HT-29 (cell line): ENCODE measurements around the gene RTEL1. TPM values are rescaled to one million over a fixed set of nuclear protein-coding genes. Genes with fewer than 3 reads are reported as not detected.
A peak's percentile ranks its signal among the peaks of the same experiment; 100 is the strongest.
"Not testable (repeated sequence)": the region's sequence is repeated elsewhere in the genome, so short reads cannot be mapped to it uniquely, and the experiment has no call there.

Source experiments
- DNase-seq: peaks from one replicate; pipeline ENCODE4 v3.0.0-alpha.2; 2015; ENCODE audit warnings: low spot score
- total RNA-seq: library from RNA; depleted of rRNA; stranded (reverse); fragments of >200 nt; shearing (Covaris generic); gene quantifications from 2 replicates; pipeline ENCODE4 v1.2.3, GENCODE V29; 2014

The RTEL1 gene
- total RNA-seq, 1 experiment from 2014 or later = 55.1 TPM

DNA sequence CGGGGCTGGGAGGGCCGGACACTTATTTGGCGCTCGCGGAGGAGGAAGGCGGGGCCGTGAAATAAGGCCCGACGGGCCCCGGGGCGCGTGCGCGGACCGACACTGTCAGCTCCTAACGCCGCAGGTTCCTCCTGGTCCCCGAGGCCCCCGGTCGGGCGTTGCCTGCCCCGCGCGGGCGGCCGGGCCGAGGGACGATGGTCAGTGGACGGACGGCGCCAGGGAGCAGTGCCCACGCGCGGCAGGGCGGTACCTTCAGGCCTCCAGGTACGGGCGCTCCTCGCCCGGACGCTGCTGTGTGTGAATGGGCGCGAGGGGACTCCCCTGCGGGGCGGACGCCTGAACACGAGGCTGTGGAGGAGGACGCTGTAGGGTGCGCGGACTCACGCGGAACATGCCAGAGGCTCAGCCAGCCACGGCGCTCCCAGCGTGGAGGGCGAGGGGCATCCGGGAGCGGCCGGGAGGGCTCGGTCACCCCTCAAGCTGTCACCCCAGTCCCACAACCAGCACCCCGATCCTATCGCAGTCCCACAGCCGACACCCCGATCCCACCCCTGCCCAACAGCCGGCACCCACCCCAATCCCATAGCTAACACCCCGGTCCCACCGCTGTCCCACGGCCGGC, 30.9 kb upstream of the RTEL1 start:
- DNase-seq = peak; percentile 99

GRCh38 chr20:63627751-63628245, 30.3 kb upstream of the RTEL1 start:
- DNase-seq = peak; percentile 16

DNA sequence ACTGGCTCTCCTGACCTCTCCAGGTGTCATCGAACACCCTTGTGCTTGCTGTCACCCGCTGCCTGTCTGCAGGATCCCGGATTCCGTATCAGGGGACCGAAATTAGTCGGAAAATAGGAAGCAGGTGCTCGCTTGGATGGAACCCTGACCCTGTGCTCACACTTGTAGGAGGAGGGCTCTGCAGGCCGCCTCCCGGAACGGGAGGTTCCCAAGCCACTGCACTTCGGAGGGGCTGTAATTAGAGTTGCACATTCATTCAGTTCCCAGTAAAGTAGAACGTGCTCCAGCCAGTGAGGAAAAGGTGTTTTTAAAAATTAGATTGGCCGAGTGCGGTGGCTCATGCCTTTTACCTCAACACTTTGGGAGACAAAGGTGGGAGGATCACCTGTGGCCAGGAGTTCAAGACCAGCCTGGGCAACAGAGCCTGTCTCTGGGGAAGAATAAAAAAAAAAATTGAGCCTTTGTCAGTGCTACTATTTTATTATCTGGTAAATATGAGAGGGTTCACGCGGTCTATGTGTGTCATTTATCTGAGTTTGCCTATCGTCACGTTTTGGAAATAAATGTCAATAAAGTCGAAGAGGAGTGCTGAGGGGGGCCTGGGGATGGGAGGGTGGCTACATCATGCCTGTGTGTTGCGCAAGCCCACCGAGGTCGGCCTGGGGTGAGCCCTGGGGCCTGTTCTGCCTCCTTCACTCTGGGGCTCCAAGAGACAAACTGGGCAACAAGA, 29.7 kb upstream of the RTEL1 start:
- peak; percentile 97 for DNase-seq

- DNase-seq = not testable (repeated sequence)
Observed at GRCh38 chr20:63630956-63631355, 27.2 kb upstream of the RTEL1 start.

GRCh38 chr20:63631426-63631825, 26.7 kb upstream of the RTEL1 start:
- not testable (repeated sequence) for DNase-seq

- no peak for DNase-seq
Observed at GRCh38 chr20:63633732-63634131, 24.4 kb upstream of the RTEL1 start.

- no peak for DNase-seq
Observed at GRCh38 chr20:63635431-63636141, 22.5 kb upstream of the RTEL1 start.

- DNase-seq = no peak
Observed at GRCh38 chr20:63636752-63637628, 21.1 kb upstream of the RTEL1 start.

DNA sequence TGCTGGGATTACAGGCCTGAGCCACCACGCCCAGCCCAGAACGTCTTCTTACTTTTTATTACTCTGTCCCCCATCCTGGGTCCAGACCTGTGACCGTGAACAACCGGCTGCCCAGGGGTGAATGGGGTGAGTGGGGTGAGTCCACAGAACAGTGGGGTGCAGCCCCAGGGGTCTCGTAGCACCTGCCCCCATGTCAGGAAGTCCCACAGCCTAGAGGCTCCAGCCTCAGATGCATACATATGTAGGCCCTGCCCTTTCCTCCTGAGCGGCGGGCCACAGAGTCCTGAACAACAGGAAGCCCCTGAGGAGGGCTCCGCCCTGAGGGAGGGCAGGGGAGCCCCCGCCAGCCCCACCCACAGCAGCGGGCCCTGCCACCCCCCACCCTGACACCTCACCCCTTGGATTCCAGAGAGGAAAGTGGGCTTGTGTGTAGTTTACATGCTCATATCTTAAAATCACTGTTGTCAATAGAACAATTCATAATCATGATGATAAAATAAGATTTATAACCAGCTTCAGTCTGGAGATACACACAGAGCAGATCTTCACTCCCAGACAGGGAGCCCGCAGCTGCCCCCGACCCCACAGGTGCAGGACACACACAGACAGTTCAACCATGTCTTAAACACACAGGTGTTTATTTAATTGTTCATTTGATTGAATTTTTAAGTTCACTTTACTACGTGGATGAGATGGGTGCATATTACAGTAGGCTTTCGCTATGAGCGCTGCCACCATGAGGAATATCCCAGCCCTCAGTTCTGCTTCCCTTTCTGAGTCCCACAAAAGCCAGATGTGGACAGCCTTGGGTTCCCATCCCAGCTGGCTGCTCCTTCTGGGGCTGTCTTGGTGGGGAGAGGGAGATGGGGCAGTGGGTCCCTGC, 18.8 kb upstream of the RTEL1 start:
- DNase-seq = no peak

- DNase-seq = no peak
Observed at GRCh38 chr20:63640086-63640485, 18.0 kb upstream of the RTEL1 start.

DNA sequence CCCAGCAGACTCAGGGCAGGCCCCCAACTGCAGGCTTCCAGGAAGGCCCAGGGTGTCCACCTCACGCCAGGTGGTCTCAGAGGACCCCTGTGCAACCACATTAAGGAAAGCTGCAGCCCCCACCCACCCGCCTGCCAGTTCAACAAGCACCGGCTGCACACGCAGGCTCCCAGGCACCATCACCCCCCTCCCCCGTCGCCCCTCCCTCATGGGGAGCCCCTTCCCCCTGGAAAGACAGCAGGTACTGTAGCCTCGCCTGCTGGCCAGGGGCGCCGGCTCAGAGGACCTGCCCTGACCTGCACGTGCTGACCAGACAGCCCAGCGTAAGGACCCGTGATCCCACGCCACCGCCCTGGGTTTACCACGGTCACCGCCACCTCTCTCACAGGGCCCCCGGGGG, 17.4 kb upstream of the RTEL1 start:
- not testable (repeated sequence) for DNase-seq

DNA sequence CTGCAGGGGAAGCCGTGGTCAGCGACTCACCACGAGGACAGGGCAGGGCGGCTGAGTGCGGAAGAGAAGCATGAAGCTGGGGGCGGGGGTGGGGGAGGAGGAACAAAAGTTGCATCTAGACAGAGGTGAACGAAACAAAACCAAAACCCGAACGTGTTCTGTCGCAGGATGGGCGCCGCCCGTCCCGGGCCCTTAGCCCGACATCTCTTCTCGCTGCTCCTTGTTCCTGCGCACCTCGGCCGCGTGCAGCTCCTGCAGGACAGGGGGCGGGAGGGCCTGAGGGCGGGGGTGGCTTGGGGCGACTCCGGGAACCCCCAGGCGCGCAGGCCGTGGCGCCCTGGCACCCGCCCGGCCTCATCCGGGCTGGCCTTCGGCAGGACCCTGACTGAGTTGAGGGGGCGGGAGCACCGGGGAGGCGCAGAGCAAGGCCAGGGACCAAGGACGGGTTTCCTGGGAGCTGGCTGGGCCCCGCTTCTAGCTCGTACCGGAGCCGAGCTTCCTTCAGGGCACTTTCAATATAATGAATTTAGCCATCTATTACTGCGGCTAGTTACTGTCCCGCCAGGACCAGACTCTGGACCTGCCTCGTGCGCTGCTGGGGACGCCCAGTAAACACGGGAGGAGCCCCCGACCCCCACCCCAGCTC, 16.8 kb upstream of the RTEL1 start:
- DNase-seq = peak; percentile 58

GRCh38 chr20:63641792-63642523, 16.2 kb upstream of the RTEL1 start:
- peak; percentile 97 for DNase-seq

- DNase-seq = no peak
Observed at GRCh38 chr20:63642527-63643247, 15.4 kb upstream of the RTEL1 start.

DNA sequence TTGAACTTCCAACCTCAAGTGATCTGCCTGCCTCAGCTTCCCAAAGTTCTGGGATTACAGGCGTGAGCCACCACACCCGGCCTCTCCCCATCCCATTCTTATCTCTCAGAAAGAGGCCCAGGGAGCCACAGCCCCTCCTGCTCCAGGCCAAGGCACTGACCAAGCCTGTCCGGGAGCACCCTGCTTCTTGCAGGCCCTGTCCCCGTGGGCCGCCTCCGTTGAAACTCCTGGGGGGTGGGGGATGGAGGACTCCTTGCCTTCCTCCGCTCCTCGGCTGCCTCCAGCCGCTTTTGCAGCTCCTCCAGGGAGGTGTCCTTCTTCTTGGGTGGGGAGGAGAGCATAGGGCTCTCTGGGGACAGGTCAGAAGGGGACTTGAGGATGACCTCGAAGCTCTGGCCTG, 14.6 kb upstream of the RTEL1 start:
- DNase-seq = no peak

DNA sequence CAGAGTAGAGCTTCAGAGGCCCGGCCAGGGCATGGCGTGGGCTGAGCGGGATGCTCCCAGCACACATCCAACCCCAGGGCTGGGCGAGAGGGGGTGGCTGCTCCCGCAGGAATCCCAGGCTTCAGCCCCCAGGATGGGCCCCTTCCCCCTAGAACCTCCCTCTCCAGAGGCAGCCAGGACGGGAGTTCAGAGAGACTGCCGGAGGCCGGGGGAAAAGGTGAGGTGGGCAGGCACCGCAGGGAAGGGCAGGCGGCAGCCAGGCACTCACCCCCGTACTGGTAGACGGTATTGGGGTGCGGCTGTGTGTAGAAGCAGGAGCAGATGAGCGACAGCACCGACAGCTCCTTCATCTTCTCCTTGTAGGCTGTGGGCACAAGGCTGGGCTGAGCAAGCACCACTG, 14.2 kb upstream of the RTEL1 start:
- DNase-seq = no peak

- DNase-seq = no peak
Observed at GRCh38 chr20:63645218-63645617, 12.9 kb upstream of the RTEL1 start.

GRCh38 chr20:63648190-63648589, 9.9 kb upstream of the RTEL1 start:
- DNase-seq = no peak
